ENCODE data around the gene CTSL.

CTSL gene

DNA sequence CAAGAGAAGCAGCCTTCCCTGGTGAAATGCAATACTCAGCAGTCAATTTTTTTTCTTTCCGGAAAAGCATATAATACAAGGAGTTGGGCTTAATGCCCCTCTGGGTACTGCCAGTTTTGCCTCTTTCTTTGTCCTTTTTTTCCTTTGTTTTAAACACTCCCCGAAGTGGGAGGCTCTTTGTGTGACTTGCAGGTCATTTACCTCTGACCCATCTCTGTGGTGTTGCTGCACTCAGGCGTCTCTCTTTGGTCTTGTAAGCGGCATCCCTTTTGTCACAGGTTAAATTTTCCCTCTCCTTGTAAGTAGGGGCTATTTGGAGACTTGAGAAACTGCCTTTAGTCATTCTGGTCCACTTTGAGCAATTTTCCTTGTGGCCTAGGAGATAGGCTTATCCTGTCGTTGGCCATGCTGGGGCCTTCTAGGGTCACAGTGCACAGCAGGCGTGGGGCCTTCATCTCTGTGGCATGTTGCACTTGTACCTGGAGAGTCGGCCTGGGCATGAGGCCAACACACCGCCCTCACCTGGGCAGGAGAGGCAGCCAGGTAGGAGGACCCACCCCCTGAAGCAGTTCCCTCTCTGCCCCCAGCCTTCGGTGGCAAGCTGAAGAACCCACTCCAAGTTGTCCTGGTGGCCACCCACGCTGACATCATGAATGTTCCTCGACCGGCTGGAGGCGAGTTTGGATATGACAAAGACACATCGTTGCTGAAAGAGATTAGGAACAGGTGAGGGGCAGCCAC is 27.7 kb upstream of the CTSL start:
- FAIRE-seq (no peak), DNase-seq (ENCODE audit: extremely low spot score, insufficient read length, low read depth) (no peak)

- DNase-seq (ENCODE audit: extremely low spot score, insufficient read length, low read depth) (no peak), FAIRE-seq (no peak)
These were observed 26.1 kb upstream of the CTSL start for GRCh38 chr9:87699835-87700234.

GRCh38 chr9:87701491-87701890 is 24.4 kb upstream of the CTSL start:
- FAIRE-seq (no peak), DNase-seq (ENCODE audit: extremely low spot score, insufficient read length, low read depth) (no peak)

GRCh38 chr9:87701931-87702421 is 23.9 kb upstream of the CTSL start:
- DNase-seq (ENCODE audit: extremely low spot score, insufficient read length, low read depth) (no peak), FAIRE-seq (no peak)

DNA sequence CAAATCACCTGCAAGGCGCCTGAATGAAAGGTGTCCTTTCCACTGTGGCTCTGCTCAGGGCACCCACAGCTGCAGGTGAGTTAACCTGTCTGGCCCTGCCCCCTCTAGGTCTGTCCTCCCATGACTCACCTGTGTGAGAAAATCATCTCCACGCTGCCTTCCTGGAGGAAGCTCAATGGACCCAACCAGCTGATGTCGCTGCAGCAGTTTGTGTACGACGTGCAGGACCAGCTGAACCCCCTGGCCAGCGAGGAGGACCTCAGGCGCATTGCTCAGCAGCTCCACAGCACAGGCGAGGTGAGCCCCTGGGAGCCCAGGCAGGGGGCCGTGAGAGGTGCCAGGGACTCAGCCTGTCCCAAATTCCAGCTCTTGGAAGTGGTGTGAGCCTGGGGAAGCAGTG is 23.0 kb upstream of the CTSL start:
- no peak for DNase-seq (ENCODE audit: extremely low spot score, insufficient read length, low read depth)
- no peak for FAIRE-seq

DNA sequence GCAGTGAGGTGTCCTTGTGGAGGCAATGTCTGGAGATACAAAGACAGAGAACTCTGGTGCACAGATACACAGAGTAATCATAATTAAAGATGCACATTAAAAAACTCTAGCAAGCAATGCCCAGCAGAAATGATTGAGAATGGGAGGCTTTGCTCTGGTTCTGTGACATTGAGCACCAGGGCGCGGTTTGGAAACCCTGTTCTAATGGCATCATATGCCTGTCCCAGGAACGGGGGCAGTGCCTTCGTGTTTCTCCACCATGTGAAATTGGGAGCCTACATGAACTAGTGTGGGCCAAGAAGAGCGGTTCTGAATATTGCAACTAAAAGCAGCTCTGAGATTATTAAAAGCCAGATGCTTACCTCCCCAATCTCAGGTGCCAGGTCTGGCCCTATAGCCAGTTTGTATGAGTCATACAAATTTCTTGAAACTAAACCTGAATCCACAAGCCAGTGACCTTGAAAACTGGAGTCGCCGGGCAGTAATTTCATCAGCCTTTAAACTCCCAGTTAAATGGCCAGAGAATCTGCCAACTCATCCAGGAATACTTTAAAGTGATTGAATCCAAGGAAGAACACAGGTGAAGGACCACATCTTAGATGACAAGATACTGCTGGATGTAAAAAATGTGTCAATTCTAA is 22.2 kb upstream of the CTSL start:
- FAIRE-seq (no peak), DNase-seq (ENCODE audit: extremely low spot score, insufficient read length, low read depth) (no peak)

DNA sequence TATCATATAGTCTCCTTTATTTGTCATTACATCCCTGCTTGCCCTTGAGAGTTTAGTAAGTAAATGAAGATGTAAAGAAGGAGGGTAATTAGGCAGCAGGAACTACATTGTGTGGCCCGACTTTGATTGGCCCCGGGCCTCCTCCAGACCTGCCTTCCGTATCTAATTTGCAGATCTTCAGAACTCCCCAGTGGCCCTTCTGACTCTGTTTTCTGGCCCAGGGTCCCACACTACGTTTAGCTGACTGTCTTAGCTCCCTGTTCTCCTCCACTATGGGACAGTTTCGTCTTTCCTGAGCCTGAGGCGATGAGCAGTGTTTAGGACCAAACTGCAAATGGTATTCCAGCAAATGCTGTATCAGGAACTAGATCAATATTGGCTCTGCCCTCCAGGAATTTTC is 21.6 kb upstream of the CTSL start:
- DNase-seq (ENCODE audit: extremely low spot score, insufficient read length, low read depth) (no peak), FAIRE-seq (no peak)

DNA sequence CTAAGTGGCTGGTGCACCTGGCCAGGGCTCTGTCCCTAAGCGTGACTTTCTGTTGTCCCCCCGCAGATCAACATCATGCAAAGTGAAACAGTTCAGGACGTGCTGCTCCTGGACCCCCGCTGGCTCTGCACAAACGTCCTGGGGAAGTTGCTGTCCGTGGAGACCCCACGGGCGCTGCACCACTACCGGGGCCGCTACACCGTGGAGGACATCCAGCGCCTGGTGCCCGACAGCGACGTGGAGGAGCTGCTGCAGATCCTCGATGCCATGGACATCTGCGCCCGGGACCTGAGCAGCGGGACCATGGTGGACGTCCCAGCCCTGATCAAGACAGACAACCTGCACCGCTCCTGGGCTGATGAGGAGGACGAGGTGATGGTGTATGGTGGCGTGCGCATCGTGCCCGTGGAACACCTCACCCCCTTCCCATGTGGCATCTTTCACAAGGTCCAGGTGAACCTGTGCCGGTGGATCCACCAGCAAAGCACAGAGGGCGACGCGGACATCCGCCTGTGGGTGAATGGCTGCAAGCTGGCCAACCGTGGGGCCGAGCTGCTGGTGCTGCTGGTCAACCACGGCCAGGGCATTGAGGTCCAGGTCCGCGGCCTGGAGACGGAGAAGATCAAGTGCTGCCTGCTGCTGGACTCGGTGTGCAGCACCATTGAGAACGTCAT is 19.7 kb upstream of the CTSL start:
- FAIRE-seq: no peak

GRCh38 chr9:87707805-87708506 is 18.0 kb upstream of the CTSL start:
- FAIRE-seq: no peak
- no peak for DNase-seq (ENCODE audit: extremely low spot score, insufficient read length, low read depth)

More for the DNA sequence above, 19.7 kb upstream of the CTSL start:
- DNase-seq (ENCODE audit: extremely low spot score, insufficient read length, low read depth): no peak

DNA sequence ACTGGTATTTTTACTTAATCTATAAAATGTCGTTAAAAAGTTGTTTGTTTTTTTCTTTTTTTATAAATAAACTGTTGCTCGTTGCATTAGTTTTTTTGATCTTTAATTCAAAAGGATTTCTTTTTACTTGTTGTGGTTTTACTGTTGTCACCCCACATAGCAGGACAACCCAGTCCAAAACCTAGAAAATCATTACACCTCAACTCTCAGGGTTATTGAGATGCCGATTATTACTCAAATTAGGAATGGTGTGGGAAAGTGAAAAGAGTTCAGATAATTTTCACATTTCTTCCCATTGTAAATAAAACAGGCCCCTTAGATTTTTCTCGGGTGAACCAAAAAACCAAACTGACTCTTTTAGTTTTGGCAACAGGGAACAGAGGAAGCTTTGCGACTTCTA is 17.4 kb upstream of the CTSL start:
- FAIRE-seq (no peak), DNase-seq (ENCODE audit: extremely low spot score, insufficient read length, low read depth) (no peak)

DNA sequence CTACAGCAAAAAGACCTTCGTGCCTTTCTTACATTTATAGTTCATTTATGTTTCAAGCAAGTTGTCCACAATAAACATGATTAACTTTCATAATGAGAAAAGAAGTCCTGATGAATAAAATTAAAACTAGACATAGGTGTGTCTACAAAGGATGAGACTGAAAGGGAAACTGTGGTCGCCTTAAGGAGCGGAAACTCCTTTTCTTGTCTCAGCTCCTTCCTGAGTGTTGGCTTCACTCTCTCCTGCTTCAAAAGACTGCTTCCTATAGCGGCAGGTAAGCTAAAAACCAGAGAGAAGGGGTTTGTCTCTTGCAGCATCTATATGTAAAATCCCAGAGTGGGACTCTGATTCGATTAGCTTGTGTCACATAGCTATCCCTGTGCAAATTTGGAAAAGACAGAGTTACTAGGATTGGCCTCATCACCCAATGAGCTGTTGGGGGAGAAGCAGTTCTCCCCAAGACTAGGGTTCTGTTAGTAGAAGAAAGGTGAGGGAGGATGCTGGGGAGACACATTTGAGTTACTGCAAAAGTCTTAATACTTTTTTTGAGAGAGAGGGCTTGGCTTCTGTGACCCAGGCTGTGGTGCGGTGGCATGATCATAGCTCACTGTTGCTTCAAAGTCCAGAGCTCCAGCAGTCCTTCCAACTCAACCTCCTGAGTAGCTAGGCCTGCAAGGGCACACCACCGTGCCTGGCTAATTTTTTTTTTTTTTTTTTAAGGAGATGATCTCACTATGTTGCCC is 16.8 kb upstream of the CTSL start:
- no peak for DNase-seq (ENCODE audit: extremely low spot score, insufficient read length, low read depth)
- FAIRE-seq: peak; percentile 12

- FAIRE-seq (no peak), DNase-seq (ENCODE audit: extremely low spot score, insufficient read length, low read depth) (no peak)
These were observed 15.5 kb upstream of the CTSL start for GRCh38 chr9:87710443-87710842.

DNA sequence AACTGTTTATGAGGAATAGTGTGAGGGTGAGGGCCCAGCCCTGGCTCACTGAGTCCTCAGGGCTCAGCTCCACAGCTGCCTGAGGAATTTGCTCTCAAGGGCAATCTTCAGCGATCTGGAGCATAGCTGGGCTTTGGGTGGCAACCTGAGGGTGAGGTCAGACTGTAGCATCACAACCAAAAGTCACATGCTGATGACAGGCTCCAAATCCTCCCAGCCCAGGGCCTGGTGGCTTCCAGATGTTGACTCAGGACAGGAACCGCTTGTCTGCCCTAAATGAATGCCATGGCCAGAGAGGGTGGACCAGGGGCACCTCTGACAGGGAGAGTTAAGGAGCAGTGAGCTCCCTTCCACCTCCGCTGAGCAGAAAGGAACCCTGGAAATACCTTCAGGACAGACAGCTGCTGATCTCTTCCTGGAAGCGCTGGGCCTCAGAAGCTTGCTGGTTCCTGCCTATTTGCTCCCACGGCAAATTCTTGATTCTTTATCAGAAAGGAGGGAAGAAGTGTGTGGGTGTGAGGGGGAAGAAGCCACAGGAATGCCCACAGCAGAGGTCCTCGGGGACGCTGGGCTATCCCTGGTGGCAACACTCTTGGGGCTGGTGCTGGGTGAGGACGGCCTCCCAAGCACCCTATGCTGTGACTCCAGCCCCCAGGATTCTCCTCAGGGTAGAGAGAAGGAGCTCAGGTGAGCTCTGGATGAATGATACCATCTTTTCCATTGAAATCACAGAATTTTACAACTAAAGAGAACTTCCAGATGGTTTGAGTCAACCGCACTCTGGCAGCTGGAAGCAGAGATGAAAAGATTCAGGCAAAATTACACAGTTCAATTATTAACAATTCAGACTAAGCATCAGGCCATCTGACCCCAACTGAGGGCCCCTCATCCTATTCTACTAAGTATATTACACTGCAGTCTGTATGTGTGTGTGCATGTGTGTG is 13.8 kb upstream of the CTSL start:
- FAIRE-seq: no peak
- DNase-seq (ENCODE audit: extremely low spot score, insufficient read length, low read depth): no peak

DNA sequence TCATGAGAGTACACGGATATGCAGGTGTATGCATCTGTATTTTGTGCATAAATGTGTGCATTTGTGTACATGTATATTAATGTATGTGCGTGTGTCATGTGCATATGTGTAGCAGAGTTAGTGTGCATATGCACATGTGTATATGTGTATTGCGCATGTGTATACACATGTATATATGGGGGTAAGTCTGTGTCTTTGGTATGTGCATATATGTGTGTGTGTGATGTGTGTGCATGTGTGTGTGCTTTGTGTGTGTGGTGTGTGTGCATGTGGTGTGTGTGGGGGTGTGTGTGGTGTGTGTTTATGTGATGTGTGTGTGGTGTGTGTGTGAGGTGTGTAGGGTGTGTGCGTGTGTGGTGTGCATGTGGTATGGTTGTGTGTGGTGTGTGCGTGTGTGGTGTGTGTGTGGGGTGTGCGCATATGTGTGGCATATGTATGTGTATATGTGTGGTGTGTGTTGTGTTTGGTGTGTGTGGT is 13.1 kb upstream of the CTSL start:
- no peak for DNase-seq (ENCODE audit: extremely low spot score, insufficient read length, low read depth)
- FAIRE-seq: no peak

- FAIRE-seq: no peak
These were observed 12.5 kb upstream of the CTSL start for GRCh38 chr9:87713278-87713987.

GRCh38 chr9:87713988-87714330 is 12.0 kb upstream of the CTSL start:
- no peak for DNase-seq (ENCODE audit: extremely low spot score, insufficient read length, low read depth)
- no peak for FAIRE-seq

More at GRCh38 chr9:87713278-87713987, 12.5 kb upstream of the CTSL start:
- DNase-seq (ENCODE audit: extremely low spot score, insufficient read length, low read depth): no peak

DNA sequence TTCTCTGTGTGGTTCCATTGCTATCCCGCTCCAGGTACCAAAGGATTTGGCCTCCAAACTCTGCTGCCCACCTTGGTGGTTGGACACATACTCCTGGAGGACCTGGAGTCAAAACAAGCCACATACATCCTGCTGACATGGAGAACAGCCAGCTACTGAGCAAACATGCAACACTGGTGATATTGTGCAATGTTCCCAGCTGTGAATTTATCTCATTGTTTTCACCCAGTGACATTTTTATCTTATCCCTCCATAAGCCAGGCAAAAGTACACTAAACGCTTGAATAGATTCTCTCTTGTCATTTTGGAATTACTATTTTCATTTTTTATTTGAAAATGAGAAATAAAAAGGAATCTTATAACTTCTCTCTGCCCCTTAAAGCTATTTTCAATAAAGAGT is 11.1 kb upstream of the CTSL start:
- no peak for FAIRE-seq
- no peak for DNase-seq (ENCODE audit: extremely low spot score, insufficient read length, low read depth)

DNA sequence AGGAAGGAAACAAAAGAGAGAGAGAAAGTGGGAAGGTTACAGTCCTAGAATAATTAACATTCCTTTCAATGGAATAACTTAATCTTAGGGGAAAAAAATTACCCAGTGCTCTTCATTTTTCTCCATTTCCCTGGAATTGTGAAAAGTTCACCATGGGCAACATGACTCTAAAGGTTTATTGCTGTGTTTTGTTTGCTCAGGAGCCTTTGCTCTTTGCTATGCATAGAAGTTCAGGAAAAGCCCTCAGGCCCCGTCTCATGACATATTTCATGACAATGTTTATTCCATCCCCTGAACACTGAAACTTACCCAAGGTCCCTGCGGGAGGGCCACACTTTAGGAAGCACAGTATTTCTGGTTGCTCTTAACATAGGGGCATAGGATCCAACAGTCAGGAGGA is 9.8 kb upstream of the CTSL start:
- FAIRE-seq: no peak
- no peak for DNase-seq (ENCODE audit: extremely low spot score, insufficient read length, low read depth)

Measured in GM18507 (cell line).